AG04450 (cell line): ENCODE results near the gene OR5AC2. TPM values are rescaled to one million over a fixed set of nuclear protein-coding genes. Genes with fewer than 3 reads are reported as not detected.

ENCODE experiments used
- CTCF ChIA-PET: fragments of 300-600, 350-600 bp; formaldehyde crosslinking; extraction: SDS; loops from one replicate; lab custom pipeline; 2022; ENCODE audit warnings: antibody characterized with exemption, inconsistent platforms; lab: Charles Lee
- POLR2A ChIA-PET: fragments of 350-600 bp; formaldehyde crosslinking; extraction: SDS; loops from one replicate; lab custom pipeline; 2021; ENCODE audit warnings: antibody characterized with exemption, inconsistent platforms; lab: Yijun Ruan, JAX
- DNase-seq: peaks from one replicate; pipeline ENCODE4 v3.0.0-alpha.2; 2011; ENCODE audit warnings: low read depth, low spot score
- H3K27ac ChIP-seq: one replicate; pipeline ENCODE4 v1.5.1; 2012; ENCODE audit warnings: low read depth, low read length, control low read depth
- H3K27me3 ChIP-seq: one replicate; pipeline ENCODE4 v1.6.0; 2012; ENCODE audit warnings: low read length; ENCODE audit not compliant: control insufficient read depth, insufficient read depth
- H3K4me3 ChIP-seq: 2 replicates; pipeline ENCODE4 v1.5.1; 2011; ENCODE audit warnings: mild to moderate bottlenecking, low read depth, low read length, control low read depth
- H3K9me3 ChIP-seq: 2 replicates; pipeline ENCODE4 v1.5.1; 2012; ENCODE audit warnings: low read length; ENCODE audit not compliant: control insufficient read depth, insufficient read depth
- polyA plus RNA-seq: library from polyadenylated mRNA; depleted of rRNA; stranded (reverse); fragments of >200 nt; gene quantifications from 2 replicates; pipeline ENCODE4 v1.2.3, GENCODE V29; 2011
- TF ChIP-seq, protein P1 (sequence below): IDR thresholded peaks from 2 replicates; pipeline ENCODE4 v1.5.1; 2011; ENCODE audit warnings: low read depth, low read length, control low read depth, inconsistent platforms

The OR5AC2 gene
- polyA plus RNA-seq, 1 experiment = not detected

DNA sequence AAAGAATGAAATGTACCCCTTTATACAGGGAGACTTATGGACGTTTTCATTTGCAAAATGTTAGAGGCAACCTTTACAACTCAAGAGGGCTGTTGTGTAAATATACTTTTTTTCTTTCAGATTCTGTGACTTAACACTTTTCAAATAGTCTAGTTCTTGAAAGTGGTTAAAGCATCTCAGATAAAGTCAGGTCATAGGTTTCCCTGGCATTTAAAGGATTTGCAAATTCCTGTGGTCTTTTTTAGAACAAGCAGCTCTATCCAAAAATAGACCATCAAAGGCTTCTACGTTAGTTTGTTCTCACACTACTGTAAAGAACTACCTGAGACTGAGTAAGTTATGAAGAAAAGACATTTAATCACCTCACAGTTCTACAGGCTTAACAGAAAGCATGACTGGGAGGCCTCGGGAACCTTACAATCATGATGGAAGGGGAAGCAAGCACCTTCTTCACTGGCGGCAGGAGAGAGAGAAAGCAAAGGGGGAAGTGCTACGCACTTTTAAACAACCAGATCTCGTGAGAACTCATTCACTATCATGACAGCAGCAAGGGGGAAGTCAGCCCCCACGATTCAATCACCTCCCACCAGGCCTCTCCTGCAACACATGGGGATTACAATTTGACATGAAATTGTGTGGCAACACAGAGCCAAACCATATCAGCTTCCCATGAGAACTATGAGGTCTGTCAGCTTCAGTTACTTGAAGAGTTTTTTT lies 28.6 kb upstream of the OR5AC2 start:
- CTCF ChIA-PET = no interaction called here

DNA sequence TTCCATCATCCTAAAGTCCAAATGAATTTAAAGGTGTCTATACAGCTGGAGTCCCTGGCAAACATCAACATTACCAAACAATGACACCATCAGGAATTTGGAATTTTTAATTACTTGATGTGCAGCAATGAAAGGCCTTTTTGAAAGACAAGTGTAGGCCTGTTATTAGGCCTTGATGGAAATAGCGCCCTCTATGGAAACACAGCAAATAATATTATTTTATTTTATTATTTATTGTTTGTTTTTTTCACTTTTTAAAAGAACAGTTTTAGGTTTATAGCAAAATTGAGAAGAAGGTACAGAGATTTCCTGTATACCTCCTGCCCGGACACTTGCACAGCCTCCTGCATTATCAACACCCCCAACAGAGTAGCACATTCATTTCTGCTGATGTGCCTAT lies 18.1 kb upstream of the OR5AC2 start:
- ChIA-PET CTCF (no interaction called here), POLR2A (no interaction called here)
- Histone ChIP-seq H3K4me3 (no peak overlapping the region), H3K9me3 (no peaks in the 10 kb centered on the region), H3K27me3 (no peaks in the 10 kb centered on the region), H3K27ac (no peak overlapping the region)
- DNase-seq = no peak
- TF ChIP-seq, protein P1, sequence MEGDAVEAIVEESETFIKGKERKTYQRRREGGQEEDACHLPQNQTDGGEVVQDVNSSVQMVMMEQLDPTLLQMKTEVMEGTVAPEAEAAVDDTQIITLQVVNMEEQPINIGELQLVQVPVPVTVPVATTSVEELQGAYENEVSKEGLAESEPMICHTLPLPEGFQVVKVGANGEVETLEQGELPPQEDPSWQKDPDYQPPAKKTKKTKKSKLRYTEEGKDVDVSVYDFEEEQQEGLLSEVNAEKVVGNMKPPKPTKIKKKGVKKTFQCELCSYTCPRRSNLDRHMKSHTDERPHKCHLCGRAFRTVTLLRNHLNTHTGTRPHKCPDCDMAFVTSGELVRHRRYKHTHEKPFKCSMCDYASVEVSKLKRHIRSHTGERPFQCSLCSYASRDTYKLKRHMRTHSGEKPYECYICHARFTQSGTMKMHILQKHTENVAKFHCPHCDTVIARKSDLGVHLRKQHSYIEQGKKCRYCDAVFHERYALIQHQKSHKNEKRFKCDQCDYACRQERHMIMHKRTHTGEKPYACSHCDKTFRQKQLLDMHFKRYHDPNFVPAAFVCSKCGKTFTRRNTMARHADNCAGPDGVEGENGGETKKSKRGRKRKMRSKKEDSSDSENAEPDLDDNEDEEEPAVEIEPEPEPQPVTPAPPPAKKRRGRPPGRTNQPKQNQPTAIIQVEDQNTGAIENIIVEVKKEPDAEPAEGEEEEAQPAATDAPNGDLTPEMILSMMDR = no peak

More for the DNA sequence above, 28.6 kb upstream of the OR5AC2 start:
- Histone ChIP-seq H3K27me3 (no peaks in the 10 kb centered on the region), H3K27ac (no peak overlapping the region), H3K4me3 (no peak overlapping the region), H3K9me3 (no peaks in the 10 kb centered on the region)
- TF ChIP-seq, protein P1 = no peak
- POLR2A ChIA-PET = no interaction called here
- no peak for DNase-seq

DNA sequence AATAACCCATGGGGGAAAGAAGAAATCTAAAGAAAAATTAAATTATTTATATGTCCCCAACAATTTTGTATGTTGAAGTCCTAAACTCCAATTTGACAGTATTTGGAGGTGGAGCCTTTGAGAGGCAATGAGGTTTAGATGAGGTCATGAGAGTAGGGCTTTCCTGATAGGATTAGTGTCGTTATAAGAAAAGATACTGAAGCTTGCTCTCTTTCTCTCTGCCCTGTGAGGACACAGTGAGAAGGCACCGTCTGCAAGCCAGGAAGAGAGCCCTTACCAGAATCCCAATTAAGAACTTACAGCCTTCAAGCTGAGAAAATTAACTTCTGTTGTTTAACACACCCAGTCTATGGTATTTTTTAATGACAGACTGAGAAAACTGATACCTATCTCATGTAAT lies 16.1 kb upstream of the OR5AC2 start:
- TF ChIP-seq, protein P1 = no peak
- no peaks in the 10 kb centered on the region for H3K27me3 ChIP-seq
- no peak overlapping the region for H3K4me3 ChIP-seq
- CTCF ChIA-PET = interaction anchor here (1.7 kb wide), 1 partner anchor 31 kb away, joined by 5 read pairs; no protein-coding TSS in a partner anchor
- DNase-seq = no peak
- H3K9me3 ChIP-seq = no peaks in the 10 kb centered on the region
- POLR2A ChIA-PET = no interaction called here
- H3K27ac ChIP-seq = no peak overlapping the region

DNA sequence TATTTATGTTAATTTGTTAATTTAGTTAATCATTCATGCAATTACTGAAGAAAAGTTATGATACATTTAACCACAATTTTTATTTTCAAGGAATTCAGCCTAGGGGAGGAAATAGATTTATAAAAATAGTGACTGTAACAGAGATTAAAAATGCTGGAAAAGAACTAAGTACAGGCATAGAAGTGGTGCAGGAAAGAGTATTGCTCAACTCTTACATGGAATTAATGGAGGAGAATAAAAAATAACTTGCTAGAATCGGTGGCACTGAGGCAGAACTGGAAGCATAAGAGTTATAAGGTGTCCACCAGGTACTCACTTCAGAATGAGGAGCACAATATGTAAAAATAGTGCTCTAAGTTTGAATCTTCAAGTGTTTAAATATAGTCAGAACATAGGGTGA lies 13.5 kb upstream of the OR5AC2 start:
- no peak for DNase-seq
- CTCF ChIA-PET = interaction anchor here (0.5 kb wide), 1 partner anchor 36 kb away, joined by 3 read pairs; no protein-coding TSS in a partner anchor
- TF ChIP-seq, protein P1 = no peak
- H3K4me3 ChIP-seq = no peak overlapping the region
- H3K27ac ChIP-seq = no peak overlapping the region
- POLR2A ChIA-PET = no interaction called here
- no peaks in the 10 kb centered on the region for H3K9me3 ChIP-seq
- H3K27me3 ChIP-seq = no peaks in the 10 kb centered on the region

DNA sequence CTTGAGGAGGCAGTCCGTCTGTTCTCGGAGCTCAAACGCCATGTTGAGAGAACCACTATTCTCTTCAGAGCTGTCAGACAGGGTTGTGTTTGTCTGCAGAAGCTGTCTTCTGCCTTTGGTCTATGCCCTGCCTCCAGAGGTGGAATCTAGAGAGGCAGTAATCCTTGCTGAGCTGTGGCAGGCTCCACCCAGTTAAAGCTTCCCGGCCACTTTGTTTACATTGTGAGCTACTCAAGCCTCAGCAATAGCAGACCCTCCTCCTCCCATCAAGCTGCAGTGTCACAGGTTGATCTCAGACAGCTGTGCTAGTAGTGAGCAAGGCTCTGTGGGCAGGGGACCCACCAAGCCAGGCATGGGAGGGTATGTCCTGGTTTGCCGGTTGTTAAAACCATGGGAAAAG lies 8.9 kb downstream of the OR5AC2 start:
- CTCF ChIA-PET = no interaction called here
- Histone ChIP-seq H3K27me3 (no peaks in the 10 kb centered on the region), H3K4me3 (no peak overlapping the region), H3K27ac (no peak overlapping the region), H3K9me3 (no peaks in the 10 kb centered on the region)
- no peak for DNase-seq
- TF ChIP-seq, protein P1 = no peak
- POLR2A ChIA-PET = no interaction called here
